Ascending aorta (tissue), 2 donors: ENCODE measurements around the gene SLC6A3. TPM values are rescaled to one million over a fixed set of nuclear protein-coding genes. Genes with fewer than 3 reads are reported as not detected.

Experiments
- DNase-seq, 2 donors: peaks; one replicate each; pipeline ENCODE4 v3.0.0-alpha.2; 2019; ENCODE audit warnings: low spot score in 2 of 2
- H3K27ac ChIP-seq, 2 donors: fragments of 200-600 bp; sonication (generic); one replicate each; pipeline ENCODE4 v1.5.1; 2016 to 2017; ENCODE audit warnings: mild to moderate bottlenecking in 1 of 2
- H3K27me3 ChIP-seq: fragments of 200-600 bp; sonication (generic); one replicate; pipeline ENCODE4 v1.5.1; 2017
- H3K36me3 ChIP-seq, 2 donors: fragments of 200-600 bp; sonication (generic); one replicate each; pipeline ENCODE4 v1.5.1; 2016
- H3K4me1 ChIP-seq, 2 donors: fragments of 200-600 bp; sonication (generic); one replicate each; pipeline ENCODE4 v1.5.1; 2016 to 2017; ENCODE audit warnings: mild to moderate bottlenecking in 1 of 2
- H3K4me3 ChIP-seq, 2 donors: fragments of 200-600 bp; sonication (generic); one replicate each; pipeline ENCODE4 v1.5.1; 2016 to 2017; ENCODE audit warnings: mild to moderate bottlenecking in 1 of 2
- H3K9me3 ChIP-seq, 2 donors: fragments of 200-600 bp; sonication (generic); one replicate each; pipeline ENCODE4 v1.5.1; 2016
- intact Hi-C: fragments of 100-400 bp; cut with DNase I; formaldehyde crosslinking; loops from one replicate; pipeline ENCODE4 v1.15.1; 2023
- total RNA-seq: library from RNA; depleted of rRNA; stranded (reverse); fragments of >200 nt; gene quantifications from one replicate; pipeline ENCODE4 v1.1.0, GENCODE V29; 2016
- TF ChIP-seq, protein P1 (sequence below), 3 experiments: fragments of 200-600 bp in 2 of 3; fragments of 450-650 bp in 1 of 3; sonication (generic) in 2 of 3; IDR thresholded peaks; one replicate each; pipeline ENCODE4 v1.5.1; 2016 to 2019; ENCODE audit warnings: antibody characterized with exemption in 3 of 3, mild to moderate bottlenecking in 1 of 3, moderate library complexity in 1 of 3

Gene SLC6A3
- total RNA-seq, 1 donor from 2014 or later = not detected

GRCh38 chr5:1346627-1347440 lies 98.4 kb downstream of the SLC6A3 start:
- Histone ChIP-seq H3K4me3 (no peak overlapping the region), H3K27ac (no peak overlapping the region), H3K36me3 (peaks cover 0 to 13% of the 10 kb centered on the region in 2 donors), H3K4me1 (peaks cover 2 to 17% of the 10 kb centered on the region in 2 donors), H3K27me3 (no peaks in the 10 kb centered on the region), H3K9me3 (no peaks in the 10 kb centered on the region)
- intact Hi-C loops = loop anchor here (5.0 kb wide), 4 partner anchors 175 to 1075 kb away; partner anchors contain the start of genes LPCAT1 and PDCD6
- no peak for DNase-seq
- TF ChIP-seq, protein P1, sequence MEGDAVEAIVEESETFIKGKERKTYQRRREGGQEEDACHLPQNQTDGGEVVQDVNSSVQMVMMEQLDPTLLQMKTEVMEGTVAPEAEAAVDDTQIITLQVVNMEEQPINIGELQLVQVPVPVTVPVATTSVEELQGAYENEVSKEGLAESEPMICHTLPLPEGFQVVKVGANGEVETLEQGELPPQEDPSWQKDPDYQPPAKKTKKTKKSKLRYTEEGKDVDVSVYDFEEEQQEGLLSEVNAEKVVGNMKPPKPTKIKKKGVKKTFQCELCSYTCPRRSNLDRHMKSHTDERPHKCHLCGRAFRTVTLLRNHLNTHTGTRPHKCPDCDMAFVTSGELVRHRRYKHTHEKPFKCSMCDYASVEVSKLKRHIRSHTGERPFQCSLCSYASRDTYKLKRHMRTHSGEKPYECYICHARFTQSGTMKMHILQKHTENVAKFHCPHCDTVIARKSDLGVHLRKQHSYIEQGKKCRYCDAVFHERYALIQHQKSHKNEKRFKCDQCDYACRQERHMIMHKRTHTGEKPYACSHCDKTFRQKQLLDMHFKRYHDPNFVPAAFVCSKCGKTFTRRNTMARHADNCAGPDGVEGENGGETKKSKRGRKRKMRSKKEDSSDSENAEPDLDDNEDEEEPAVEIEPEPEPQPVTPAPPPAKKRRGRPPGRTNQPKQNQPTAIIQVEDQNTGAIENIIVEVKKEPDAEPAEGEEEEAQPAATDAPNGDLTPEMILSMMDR (IDR thresholded peaks at IDR 0.05) = no peak

DNA sequence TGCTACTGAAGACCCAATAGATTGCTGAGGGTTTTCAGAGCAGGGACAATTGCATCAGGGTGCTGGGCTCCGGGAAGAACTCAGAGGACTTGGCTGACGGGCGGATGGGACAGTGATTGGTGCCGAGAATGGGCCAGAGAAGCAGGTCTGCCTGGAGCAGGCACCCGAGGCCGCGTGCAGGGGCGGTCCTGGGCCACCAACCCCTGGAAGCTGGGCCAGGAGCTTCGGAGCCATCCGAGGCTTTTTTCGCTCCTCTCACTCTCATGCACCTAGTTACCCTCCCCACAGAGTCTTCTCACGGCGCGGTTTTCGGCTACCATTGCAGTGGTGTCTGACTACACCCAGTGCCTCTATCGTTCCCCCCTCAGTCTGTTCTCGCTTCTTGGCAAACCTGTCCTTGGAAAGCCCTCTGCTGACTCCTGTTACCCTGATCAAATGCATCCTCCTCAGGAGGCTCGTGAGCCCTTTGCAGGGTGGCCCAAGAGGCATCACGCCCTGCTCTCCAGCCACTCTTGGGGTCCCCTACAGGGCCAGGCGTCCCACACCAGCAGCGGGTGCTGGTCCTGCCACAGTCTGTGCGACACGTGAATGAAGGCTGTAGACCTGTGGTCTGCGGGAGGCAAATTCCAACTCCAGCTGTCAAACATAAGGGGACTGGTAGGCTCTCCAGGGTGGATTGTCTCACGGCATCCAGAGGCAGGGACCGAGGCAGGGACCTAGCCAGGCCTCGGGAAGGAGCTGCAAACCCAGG lies 99.2 kb downstream of the SLC6A3 start:
- Histone ChIP-seq H3K4me3 (peak overlapping the region; percentile 62 to 96), H3K9me3 (no peaks in the 10 kb centered on the region), H3K4me1 (peaks cover 2 to 17% of the 10 kb centered on the region in 2 donors), H3K27me3 (no peaks in the 10 kb centered on the region), H3K36me3 (peaks cover 7 to 21% of the 10 kb centered on the region in 2 donors), H3K27ac (no peak overlapping the region)
- TF ChIP-seq, protein P1 (IDR thresholded peaks at IDR 0.05) = no peak
- intact Hi-C loops = loop anchor here (2.0 to 5.0 kb wide), 6 partner anchors 176 to 1074 kb away; partner anchors contain the start of genes LPCAT1, MRPL36 and PDCD6
- DNase-seq = no peak

- peaks cover 14 to 29% of the 10 kb centered on the region in 2 donors for H3K36me3 ChIP-seq
- no peaks in the 10 kb centered on the region for H3K27me3 ChIP-seq
- intact Hi-C loops = loop anchor here (2.0 to 5.0 kb wide), 6 partner anchors 177 to 1073 kb away; partner anchors contain the start of genes LPCAT1, MRPL36 and PDCD6
- H3K27ac ChIP-seq = peak within 1 kb of the TSS; percentile 79 to 88
- H3K9me3 ChIP-seq = no peaks in the 10 kb centered on the region
- H3K4me1 ChIP-seq = peaks cover 2 to 17% of the 10 kb centered on the region in 2 donors
- peak; percentile 37 to 92 for DNase-seq
- TF ChIP-seq, protein P1 (IDR thresholded peaks at IDR 0.05) = peak in 1 of 3 experiments; percentile 25
- H3K4me3 ChIP-seq = peak within 1 kb of the TSS; percentile 62 to 96
These were observed 100.0 kb downstream of the SLC6A3 start, which contains the start of gene CLPTM1L for GRCh38 chr5:1344975-1345838. TSS of gene CLPTM1L (minus strand) at chr5:1345099. CDS start at chr5:1344841, 258 bp downstream.

DNA sequence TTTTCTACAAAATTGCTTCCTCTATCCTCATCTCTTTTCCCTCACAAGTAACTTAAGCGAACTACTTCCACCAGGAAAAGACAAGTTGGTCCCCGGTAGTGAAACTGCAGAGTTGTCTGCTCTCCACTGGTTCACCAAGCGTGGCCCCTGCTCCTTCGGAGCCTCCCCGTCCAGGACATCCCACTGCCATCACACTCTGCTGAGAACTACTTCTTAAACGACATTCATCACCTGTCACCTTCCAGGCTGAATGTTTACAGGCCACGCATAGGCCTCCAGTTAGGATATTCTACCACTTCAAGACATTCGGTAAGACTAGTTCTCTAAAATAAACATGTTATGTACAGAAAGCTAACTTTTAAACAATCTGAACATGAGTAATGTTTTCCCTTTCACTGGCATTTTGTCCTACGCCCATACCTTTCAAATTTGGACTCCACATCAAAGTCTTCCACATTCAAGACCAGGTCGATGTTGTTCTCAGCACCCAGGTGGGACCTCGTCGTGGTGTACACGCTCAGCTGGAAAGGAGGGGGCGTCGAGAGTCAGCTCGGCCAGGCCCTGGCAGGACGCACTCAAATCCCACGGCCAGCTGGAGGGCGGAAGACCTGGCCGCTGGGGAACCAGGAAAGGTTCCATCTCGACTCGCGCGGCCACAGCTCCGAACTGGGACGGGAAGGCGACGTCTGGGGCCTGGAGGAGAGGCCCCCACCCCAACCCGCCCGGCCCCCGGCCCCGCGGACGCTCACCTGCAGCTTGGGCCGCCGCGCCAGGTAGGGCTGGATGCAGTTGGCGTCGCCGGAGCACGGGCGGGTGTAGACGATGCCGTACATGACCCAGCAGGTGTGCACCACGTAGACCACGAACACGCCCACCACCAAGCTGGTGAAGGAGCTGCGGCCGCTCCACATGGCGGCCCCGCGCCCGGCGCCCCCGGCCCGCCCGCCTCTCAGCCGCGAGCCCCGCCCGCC lies 101.0 kb downstream of the SLC6A3 start:
- H3K27me3 ChIP-seq = no peaks in the 10 kb centered on the region
- intact Hi-C loops = loop anchor here (2.0 kb wide), 2 partner anchors 291 to 455 kb away; partner anchors contain the start of gene MRPL36
- no peak overlapping the region for H3K27ac ChIP-seq
- DNase-seq = no peak
- H3K4me1 ChIP-seq = peaks cover 2 to 17% of the 10 kb centered on the region in 2 donors
- H3K9me3 ChIP-seq = no peaks in the 10 kb centered on the region
- peaks cover 18 to 35% of the 10 kb centered on the region in 2 donors for H3K36me3 ChIP-seq
- TF ChIP-seq, protein P1 (IDR thresholded peaks at IDR 0.05) = no peak
- H3K4me3 ChIP-seq = peak overlapping the region; percentile 62 to 96
